ENCODE data around the gene ANKDD1A. TPM values are rescaled to one million over a fixed set of nuclear protein-coding genes. Genes with fewer than 3 reads are reported as not detected.

Gene ANKDD1A
- total RNA-seq, 1 experiment from 2014 or later: 6.8 TPM

DNA sequence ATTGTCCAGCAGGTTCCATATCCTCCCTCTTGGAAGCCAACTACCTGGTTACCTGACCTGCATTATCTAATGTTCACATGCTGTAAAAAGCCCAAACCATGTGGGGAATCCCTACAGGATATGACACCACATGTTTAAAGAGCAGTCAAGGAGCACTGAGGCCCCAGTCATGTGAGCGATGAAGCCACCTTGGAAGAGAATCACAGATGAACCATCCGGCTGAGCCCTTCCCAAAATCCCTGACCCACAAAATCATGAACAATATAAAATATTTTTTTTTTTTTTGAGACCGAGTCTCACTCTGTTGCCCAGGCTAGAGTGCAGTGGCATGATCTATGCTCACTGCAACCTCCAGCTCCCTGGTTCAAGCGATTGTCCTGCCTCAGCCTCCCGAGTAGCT, 10.6 kb upstream of the ANKDD1A start:
- ATAC-seq (no peak), DNase-seq (ENCODE audit: low read depth, low spot score) (no peak)
- in situ Hi-C loops (cut with HindIII; ENCODE audit: low pct_unique_long_range_greater_than_20kb, low sequenced_read_pairs) (no loop called here), intact Hi-C loops (cut with micrococcal nuclease; ENCODE audit: unreplicated experiment) (no loop called here)
- CTCF ChIA-PET: interaction anchor here (0.6 kb wide), 1 partner anchor 50 kb away, joined by 5 read pairs; no protein-coding TSS in a partner anchor
- H3K9me3 ChIP-seq (ENCODE audit: control insufficient read depth, insufficient read depth, low read depth, low read length): peaks cover 7% of the 10 kb centered on the region; the same call in 1 of the 2 replicates
- H3K4me3 ChIP-seq (ENCODE audit: low read depth in 2 of 2, low read length in 2 of 2): no peak overlapping the region
- TF ChIP-seq, protein P1, sequence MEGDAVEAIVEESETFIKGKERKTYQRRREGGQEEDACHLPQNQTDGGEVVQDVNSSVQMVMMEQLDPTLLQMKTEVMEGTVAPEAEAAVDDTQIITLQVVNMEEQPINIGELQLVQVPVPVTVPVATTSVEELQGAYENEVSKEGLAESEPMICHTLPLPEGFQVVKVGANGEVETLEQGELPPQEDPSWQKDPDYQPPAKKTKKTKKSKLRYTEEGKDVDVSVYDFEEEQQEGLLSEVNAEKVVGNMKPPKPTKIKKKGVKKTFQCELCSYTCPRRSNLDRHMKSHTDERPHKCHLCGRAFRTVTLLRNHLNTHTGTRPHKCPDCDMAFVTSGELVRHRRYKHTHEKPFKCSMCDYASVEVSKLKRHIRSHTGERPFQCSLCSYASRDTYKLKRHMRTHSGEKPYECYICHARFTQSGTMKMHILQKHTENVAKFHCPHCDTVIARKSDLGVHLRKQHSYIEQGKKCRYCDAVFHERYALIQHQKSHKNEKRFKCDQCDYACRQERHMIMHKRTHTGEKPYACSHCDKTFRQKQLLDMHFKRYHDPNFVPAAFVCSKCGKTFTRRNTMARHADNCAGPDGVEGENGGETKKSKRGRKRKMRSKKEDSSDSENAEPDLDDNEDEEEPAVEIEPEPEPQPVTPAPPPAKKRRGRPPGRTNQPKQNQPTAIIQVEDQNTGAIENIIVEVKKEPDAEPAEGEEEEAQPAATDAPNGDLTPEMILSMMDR (IDR thresholded peaks at IDR 0.05): no peak
- TF ChIP-seq TCF7L2 (IDR thresholded peaks at IDR 0.05; ENCODE audit: low read depth, low read length): no peak
- TF ChIP-seq POLR2AphosphoS5 (IDR thresholded peaks at IDR 0.05; ENCODE audit: low read depth, low read length): no peak
- TF ChIP-seq SIN3A (IDR thresholded peaks at IDR 0.05; ENCODE audit: borderline replicate concordance, insufficient read depth, low read depth, low read length): no peak
- TF ChIP-seq, protein P2, sequence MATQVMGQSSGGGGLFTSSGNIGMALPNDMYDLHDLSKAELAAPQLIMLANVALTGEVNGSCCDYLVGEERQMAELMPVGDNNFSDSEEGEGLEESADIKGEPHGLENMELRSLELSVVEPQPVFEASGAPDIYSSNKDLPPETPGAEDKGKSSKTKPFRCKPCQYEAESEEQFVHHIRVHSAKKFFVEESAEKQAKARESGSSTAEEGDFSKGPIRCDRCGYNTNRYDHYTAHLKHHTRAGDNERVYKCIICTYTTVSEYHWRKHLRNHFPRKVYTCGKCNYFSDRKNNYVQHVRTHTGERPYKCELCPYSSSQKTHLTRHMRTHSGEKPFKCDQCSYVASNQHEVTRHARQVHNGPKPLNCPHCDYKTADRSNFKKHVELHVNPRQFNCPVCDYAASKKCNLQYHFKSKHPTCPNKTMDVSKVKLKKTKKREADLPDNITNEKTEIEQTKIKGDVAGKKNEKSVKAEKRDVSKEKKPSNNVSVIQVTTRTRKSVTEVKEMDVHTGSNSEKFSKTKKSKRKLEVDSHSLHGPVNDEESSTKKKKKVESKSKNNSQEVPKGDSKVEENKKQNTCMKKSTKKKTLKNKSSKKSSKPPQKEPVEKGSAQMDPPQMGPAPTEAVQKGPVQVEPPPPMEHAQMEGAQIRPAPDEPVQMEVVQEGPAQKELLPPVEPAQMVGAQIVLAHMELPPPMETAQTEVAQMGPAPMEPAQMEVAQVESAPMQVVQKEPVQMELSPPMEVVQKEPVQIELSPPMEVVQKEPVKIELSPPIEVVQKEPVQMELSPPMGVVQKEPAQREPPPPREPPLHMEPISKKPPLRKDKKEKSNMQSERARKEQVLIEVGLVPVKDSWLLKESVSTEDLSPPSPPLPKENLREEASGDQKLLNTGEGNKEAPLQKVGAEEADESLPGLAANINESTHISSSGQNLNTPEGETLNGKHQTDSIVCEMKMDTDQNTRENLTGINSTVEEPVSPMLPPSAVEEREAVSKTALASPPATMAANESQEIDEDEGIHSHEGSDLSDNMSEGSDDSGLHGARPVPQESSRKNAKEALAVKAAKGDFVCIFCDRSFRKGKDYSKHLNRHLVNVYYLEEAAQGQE (IDR thresholded peaks at IDR 0.05; ENCODE audit: insufficient read depth in 1 of 2, low read depth in 2 of 2, low read length in 1 of 2): no peak
- H3K27me3 ChIP-seq (ENCODE audit: control insufficient read depth, insufficient read depth, low read length): no peaks in the 10 kb centered on the region
- POLR2A ChIA-PET: no interaction called here
- no TSS peak for BruUV-seq (replicated peaks)
- peaks cover 9% of the 10 kb centered on the region for H3K4me1 ChIP-seq (ENCODE audit: control insufficient read depth, insufficient read depth, low read length)
- H3K27ac ChIP-seq (ENCODE audit: low read length): no peak overlapping the region
- no peaks in the 10 kb centered on the region for H3K36me3 ChIP-seq (ENCODE audit: control insufficient read depth, insufficient read depth, low read length)

DNA sequence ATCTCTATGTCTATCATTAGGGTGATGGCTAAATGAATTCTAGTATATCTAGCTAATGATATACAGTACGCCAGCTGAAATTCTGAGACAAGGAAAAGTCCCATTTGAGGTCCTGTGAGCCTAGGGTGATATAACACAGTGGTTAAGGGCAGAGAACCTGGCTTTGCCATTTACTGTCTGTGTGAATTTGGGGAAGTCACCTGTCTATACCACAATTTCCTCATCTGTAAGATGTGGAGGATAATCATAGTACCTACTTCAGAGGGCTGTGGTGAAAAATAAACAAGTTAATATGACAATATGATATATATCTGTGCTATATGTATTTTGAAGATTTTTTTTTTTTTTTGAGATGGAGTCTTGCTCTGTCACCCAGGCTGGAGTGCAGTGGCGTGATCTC, 9.8 kb upstream of the ANKDD1A start:
- Histone ChIP-seq H3K27ac (ENCODE audit: low read length) (no peak overlapping the region), H3K4me3 (ENCODE audit: low read depth in 2 of 2, low read length in 2 of 2) (no peak overlapping the region), H3K4me1 (ENCODE audit: control insufficient read depth, insufficient read depth, low read length) (peaks cover 5% of the 10 kb centered on the region), H3K36me3 (ENCODE audit: control insufficient read depth, insufficient read depth, low read length) (no peaks in the 10 kb centered on the region), H3K9me3 (ENCODE audit: control insufficient read depth, insufficient read depth, low read depth, low read length) (peaks cover 7% of the 10 kb centered on the region; the same call in 1 of the 2 replicates), H3K27me3 (ENCODE audit: control insufficient read depth, insufficient read depth, low read length) (no peaks in the 10 kb centered on the region)
- TF ChIP-seq POLR2AphosphoS5 (IDR thresholded peaks at IDR 0.05; ENCODE audit: low read depth, low read length) (no peak), TCF7L2 (IDR thresholded peaks at IDR 0.05; ENCODE audit: low read depth, low read length) (no peak), SIN3A (IDR thresholded peaks at IDR 0.05; ENCODE audit: borderline replicate concordance, insufficient read depth, low read depth, low read length) (no peak)
- TF ChIP-seq, protein P1 (IDR thresholded peaks at IDR 0.05): no peak
- TF ChIP-seq, protein P2 (IDR thresholded peaks at IDR 0.05; ENCODE audit: insufficient read depth in 1 of 2, low read depth in 2 of 2, low read length in 1 of 2): no peak
- ATAC-seq (no peak), DNase-seq (ENCODE audit: low read depth, low spot score) (no peak)
- BruUV-seq (replicated peaks): no TSS peak
- intact Hi-C loops (cut with micrococcal nuclease; ENCODE audit: unreplicated experiment) (no loop called here), in situ Hi-C loops (cut with HindIII; ENCODE audit: low pct_unique_long_range_greater_than_20kb, low sequenced_read_pairs) (no loop called here)
- CTCF ChIA-PET: interaction anchor here (0.6 kb wide), 1 partner anchor 49 kb away, joined by 5 read pairs; no protein-coding TSS in a partner anchor
- POLR2A ChIA-PET: interaction anchor here (0.7 kb wide), 1 partner anchor 274 kb away, joined by 5 read pairs; no protein-coding TSS in a partner anchor

Data from Panc1 (cell line).